HepG2 (cell line): Measurements from ENCODE around the gene ABCC5. TPM values are rescaled to one million over a fixed set of nuclear protein-coding genes. Genes with fewer than 3 reads are reported as not detected.

Experiments used
- AHDC1 ChIP-seq: sonication (generic); formaldehyde crosslinking; IDR thresholded peaks from 2 replicates; pipeline ENCODE4 v1.5.1; 2020; ENCODE audit warnings: mild to moderate bottlenecking, missing genetic modification reagents, borderline replicate concordance
- IKZF1 ChIP-seq: fragments of 450-650 bp; IDR thresholded peaks from 2 replicates; pipeline ENCODE4 v1.7.1; 2016
- RBM22 ChIP-seq: fragments of 200-400 bp; formaldehyde crosslinking; optimal IDR thresholded peaks from 2 replicates; pipeline ENCODE3; 2017; ENCODE audit warnings: mild to moderate bottlenecking, low read length, moderate library complexity
- RFX1 ChIP-seq: fragments of 450-650 bp; IDR thresholded peaks from 2 replicates; pipeline ENCODE4 v1.6.1; 2017
- SP1 ChIP-seq, 2 experiments: fragments of 450-650 bp in 1 of 2; sonication (generic) in 1 of 2; formaldehyde crosslinking in 1 of 2; IDR thresholded peaks; 2 replicates each; pipeline versions ENCODE4 v1.4.0 to v1.6.1; 2016 to 2020; ENCODE audit warnings: missing genetic modification reagents in 1 of 2
- SUZ12 ChIP-seq: fragments of 150-350 bp; IDR thresholded peaks from 2 replicates; pipeline ENCODE4 v1.6.1; 2014; ENCODE audit warnings: low read depth, low read length
- THAP7 ChIP-seq: sonication (generic); formaldehyde crosslinking; IDR thresholded peaks from 2 replicates; pipeline ENCODE4 v1.8.1; 2023; ENCODE audit warnings: mild to moderate bottlenecking, missing genetic modification reagents
- TP53 ChIP-seq: sonication (generic); formaldehyde crosslinking; conservative IDR thresholded peaks from 2 replicates; pipeline ENCODE4 v1.4.0; 2020; ENCODE audit warnings: missing genetic modification reagents
- ZFP1 ChIP-seq: IDR thresholded peaks from 2 replicates; pipeline ENCODE4 v1.6.1; 2016
- ZNF292 ChIP-seq: sonication (generic); formaldehyde crosslinking; IDR thresholded peaks from 2 replicates; pipeline ENCODE4 v1.8.1; 2022; ENCODE audit warnings: mild to moderate bottlenecking, low read depth, missing genetic modification reagents, borderline replicate concordance
- ZNF441 ChIP-seq: sonication (generic); formaldehyde crosslinking; IDR thresholded peaks from 2 replicates; pipeline ENCODE4 v1.7.0; 2021; ENCODE audit warnings: missing genetic modification reagents, borderline replicate concordance
- ZNF552 ChIP-seq: sonication (generic); formaldehyde crosslinking; IDR thresholded peaks from 2 replicates; pipeline ENCODE4 v1.9.0; 2022; ENCODE audit warnings: missing genetic modification reagents, mild to moderate bottlenecking, borderline replicate concordance
- polyA plus RNA-seq, 8 experiments: library from polyadenylated mRNA; depleted of rRNA in 3 of 8; stranded (reverse) in 7 of 8; unstranded in 1 of 8; fragments of >200 nt; fragmentation: Illumina TruSeq in 4 of 8; extraction: Trizol in 4 of 8; gene quantifications; 2 replicates each; pipeline versions ENCODE4 v1.2.1 to v1.2.3, GENCODE V29; 2011 to 2016; ENCODE audit warnings: low read depth in 4 of 8, missing spikeins in 1 of 8, mixed read lengths in 1 of 8; ENCODE audit not compliant: insufficient read depth in 1 of 8
- total RNA-seq, 5 experiments: library from RNA; depleted of rRNA; stranded (reverse); fragments of >200 nt; fragmentation: Illumina TruSeq; extraction: Trizol; gene quantifications; 2 replicates each; pipeline ENCODE4 v1.2.3, GENCODE V29; 2016; ENCODE audit warnings: low read depth in 1 of 5
- TF ChIP-seq, protein P1 (sequence below): IDR thresholded peaks from 2 replicates; pipeline ENCODE4 v1.6.1; 2018; ENCODE audit warnings: missing genetic modification reagents
- TF ChIP-seq, protein P2 (sequence below): sonication (generic); formaldehyde crosslinking; IDR thresholded peaks from 2 replicates; pipeline ENCODE4 v1.5.1; 2020; ENCODE audit warnings: missing genetic modification reagents, mild to moderate bottlenecking, borderline replicate concordance
- TF ChIP-seq, protein P3 (sequence below), 2 experiments: IDR thresholded peaks; 2 replicates each; pipeline ENCODE4 v1.6.1; 2011 to 2012; ENCODE audit warnings: low read length in 2 of 2, borderline replicate concordance in 1 of 2, low read depth in 1 of 2, mild to moderate bottlenecking in 1 of 2, moderate library complexity in 1 of 2

ABCC5 gene
- total and polyA plus RNA-seq, 2 of the 13 experiments (the other 11 are each of a cell fraction or from before 2014, with no cell fraction given): 12.5 to 12.7 TPM

DNA sequence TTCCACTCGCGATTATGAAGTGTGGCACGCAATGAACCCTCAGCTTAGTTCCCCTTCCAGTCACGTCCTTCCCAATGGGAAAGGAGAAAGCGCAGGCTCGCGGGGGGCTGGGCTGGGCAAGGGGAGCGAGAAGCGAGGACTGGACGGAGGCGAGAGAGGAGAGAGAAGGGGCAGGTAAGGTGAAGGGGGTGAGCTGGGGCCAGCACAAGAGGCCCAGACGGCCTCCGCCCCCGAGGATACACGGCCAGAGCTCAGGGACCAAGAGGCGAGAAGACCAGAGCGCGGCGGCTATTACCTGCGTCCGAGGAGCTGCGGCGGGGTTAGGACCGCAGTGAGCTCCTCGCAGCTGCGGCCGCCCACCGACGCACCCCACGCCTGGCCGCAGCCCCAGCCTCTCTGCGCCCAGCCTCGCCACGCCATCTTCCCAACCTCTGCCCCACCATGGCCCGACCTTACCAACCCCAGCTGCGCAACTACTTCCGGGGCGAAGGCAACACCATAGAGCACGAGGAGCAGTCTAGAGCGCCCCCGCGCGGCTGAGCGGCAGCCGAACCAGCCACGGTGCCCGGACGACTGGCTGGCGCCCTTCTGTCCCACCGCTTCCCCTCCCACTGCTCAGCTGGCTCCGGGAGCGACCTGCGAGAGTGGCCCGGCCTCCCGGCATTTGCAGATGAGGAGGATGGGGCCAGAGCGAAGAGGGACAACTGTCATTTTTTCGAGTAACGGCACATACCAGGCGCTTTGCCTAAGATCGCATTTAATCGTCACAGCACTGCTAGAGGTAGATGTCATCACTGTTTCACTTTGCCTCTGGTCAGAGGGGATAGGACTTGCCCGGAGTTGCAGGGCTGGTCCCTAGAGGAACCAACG, 133.0 kb downstream of the ABCC5 start, which contains the start of gene PARL (continued):
- TF ChIP-seq AHDC1 (CRISPR knock-in tag) (peak; percentile 50; the same call in 1 of the 2 replicates), SP1 (IDR thresholded peaks at IDR 0.05) (no peak), SP1 (CRISPR knock-in tag; IDR thresholded peaks at IDR 0.05) (peak; percentile 38; the same call in 1 of the 2 replicates), ZNF441 (CRISPR knock-in tag) (peak; percentile 92), RFX1 (no peak), THAP7 (CRISPR knock-in tag) (peak; percentile 98), IKZF1 (no peak), RBM22 (peak; percentile 42), ZFP1 (peak; percentile 79; the same call in 1 of the 2 replicates), TP53 (CRISPR knock-in tag) (no peak; the same call in 1 of the 2 replicates), SUZ12 (no peak), ZNF292 (CRISPR knock-in tag) (peak; percentile 34; the same call in 1 of the 2 replicates), ZNF552 (CRISPR knock-in tag) (peak; percentile 72)
- TF ChIP-seq, protein P1, sequence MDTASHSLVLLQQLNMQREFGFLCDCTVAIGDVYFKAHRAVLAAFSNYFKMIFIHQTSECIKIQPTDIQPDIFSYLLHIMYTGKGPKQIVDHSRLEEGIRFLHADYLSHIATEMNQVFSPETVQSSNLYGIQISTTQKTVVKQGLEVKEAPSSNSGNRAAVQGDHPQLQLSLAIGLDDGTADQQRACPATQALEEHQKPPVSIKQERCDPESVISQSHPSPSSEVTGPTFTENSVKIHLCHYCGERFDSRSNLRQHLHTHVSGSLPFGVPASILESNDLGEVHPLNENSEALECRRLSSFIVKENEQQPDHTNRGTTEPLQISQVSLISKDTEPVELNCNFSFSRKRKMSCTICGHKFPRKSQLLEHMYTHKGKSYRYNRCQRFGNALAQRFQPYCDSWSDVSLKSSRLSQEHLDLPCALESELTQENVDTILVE (CRISPR knock-in tag): peak; percentile 91
- TF ChIP-seq, protein P2, sequence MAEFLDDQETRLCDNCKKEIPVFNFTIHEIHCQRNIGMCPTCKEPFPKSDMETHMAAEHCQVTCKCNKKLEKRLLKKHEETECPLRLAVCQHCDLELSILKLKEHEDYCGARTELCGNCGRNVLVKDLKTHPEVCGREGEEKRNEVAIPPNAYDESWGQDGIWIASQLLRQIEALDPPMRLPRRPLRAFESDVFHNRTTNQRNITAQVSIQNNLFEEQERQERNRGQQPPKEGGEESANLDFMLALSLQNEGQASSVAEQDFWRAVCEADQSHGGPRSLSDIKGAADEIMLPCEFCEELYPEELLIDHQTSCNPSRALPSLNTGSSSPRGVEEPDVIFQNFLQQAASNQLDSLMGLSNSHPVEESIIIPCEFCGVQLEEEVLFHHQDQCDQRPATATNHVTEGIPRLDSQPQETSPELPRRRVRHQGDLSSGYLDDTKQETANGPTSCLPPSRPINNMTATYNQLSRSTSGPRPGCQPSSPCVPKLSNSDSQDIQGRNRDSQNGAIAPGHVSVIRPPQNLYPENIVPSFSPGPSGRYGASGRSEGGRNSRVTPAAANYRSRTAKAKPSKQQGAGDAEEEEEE (CRISPR knock-in tag): no peak; the same call in 1 of the 2 replicates
- TF ChIP-seq, protein P3, sequence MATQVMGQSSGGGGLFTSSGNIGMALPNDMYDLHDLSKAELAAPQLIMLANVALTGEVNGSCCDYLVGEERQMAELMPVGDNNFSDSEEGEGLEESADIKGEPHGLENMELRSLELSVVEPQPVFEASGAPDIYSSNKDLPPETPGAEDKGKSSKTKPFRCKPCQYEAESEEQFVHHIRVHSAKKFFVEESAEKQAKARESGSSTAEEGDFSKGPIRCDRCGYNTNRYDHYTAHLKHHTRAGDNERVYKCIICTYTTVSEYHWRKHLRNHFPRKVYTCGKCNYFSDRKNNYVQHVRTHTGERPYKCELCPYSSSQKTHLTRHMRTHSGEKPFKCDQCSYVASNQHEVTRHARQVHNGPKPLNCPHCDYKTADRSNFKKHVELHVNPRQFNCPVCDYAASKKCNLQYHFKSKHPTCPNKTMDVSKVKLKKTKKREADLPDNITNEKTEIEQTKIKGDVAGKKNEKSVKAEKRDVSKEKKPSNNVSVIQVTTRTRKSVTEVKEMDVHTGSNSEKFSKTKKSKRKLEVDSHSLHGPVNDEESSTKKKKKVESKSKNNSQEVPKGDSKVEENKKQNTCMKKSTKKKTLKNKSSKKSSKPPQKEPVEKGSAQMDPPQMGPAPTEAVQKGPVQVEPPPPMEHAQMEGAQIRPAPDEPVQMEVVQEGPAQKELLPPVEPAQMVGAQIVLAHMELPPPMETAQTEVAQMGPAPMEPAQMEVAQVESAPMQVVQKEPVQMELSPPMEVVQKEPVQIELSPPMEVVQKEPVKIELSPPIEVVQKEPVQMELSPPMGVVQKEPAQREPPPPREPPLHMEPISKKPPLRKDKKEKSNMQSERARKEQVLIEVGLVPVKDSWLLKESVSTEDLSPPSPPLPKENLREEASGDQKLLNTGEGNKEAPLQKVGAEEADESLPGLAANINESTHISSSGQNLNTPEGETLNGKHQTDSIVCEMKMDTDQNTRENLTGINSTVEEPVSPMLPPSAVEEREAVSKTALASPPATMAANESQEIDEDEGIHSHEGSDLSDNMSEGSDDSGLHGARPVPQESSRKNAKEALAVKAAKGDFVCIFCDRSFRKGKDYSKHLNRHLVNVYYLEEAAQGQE (IDR thresholded peaks at IDR 0.05; ENCODE audit: borderline replicate concordance in 1 of 2, low read depth in 1 of 2, low read length in 2 of 2): peak in 1 of 2 experiments; percentile 65; a peak in 1 of 4 replicates
